H1 (cell line): Measurements from ENCODE around the gene SUSD1. TPM values are rescaled to one million over a fixed set of nuclear protein-coding genes. Genes with fewer than 3 reads are reported as not detected.

Source experiments
- CTCF ChIA-PET: fragments of 300-600 bp; sonication (Branson Sonifier 250); formaldehyde crosslinking; loops from one replicate; lab custom pipeline; 2021; ENCODE audit not compliant: partially characterized antibody; lab: Charles Lee
- POLR2A ChIA-PET: fragments of 300-600 bp; sonication (Branson Sonifier 250); formaldehyde crosslinking; loops from one replicate; lab custom pipeline; 2021; ENCODE audit warnings: inconsistent platforms; ENCODE audit not compliant: partially characterized antibody; lab: Charles Lee
- DNase-seq, 2 experiments: peaks; one replicate each; pipeline versions ENCODE4 v3.0.0 to v3.0.0-alpha.2; 2010 to 2022; ENCODE audit warnings: low spot score in 2 of 2, low read depth in 1 of 2, mixed read lengths in 1 of 2
- FAIRE-seq: peaks from 2 replicates; lab custom pipeline; 2011; peaks lifted over from hg19 to GRCh38; lab: Jason Lieb, UNC
- H2AFZ ChIP-seq: 2 replicates; pipeline ENCODE4 v1.8.1; 2012; ENCODE audit warnings: low read length, inconsistent platforms
- H2AK5ac ChIP-seq: 2 replicates; pipeline ENCODE4 v1.6.1; 2013; ENCODE audit warnings: low read depth, low read length
- H2BK120ac ChIP-seq: replicated peaks from 2 replicates; pipeline ENCODE3; 2013; ENCODE audit warnings: low read depth, low read length, inconsistent platforms
- H2BK12ac ChIP-seq: 2 replicates; pipeline ENCODE4 v1.6.1; 2013; ENCODE audit warnings: low read depth, low read length
- H2BK15ac ChIP-seq: 2 replicates; pipeline ENCODE4 v1.6.1; 2013; ENCODE audit warnings: low read length
- H2BK20ac ChIP-seq: 2 replicates; pipeline ENCODE4 v1.6.1; 2013; ENCODE audit warnings: low read length
- H2BK5ac ChIP-seq: 2 replicates; pipeline ENCODE4 v1.6.1; 2013; ENCODE audit warnings: low read depth, low read length
- H3K14ac ChIP-seq: 2 replicates; pipeline ENCODE4 v1.6.1; 2013; ENCODE audit warnings: inconsistent platforms; ENCODE audit not compliant: insufficient read length
- H3K18ac ChIP-seq: 2 replicates; pipeline ENCODE4 v1.6.1; 2013; ENCODE audit warnings: low read length; ENCODE audit errors: extremely low read depth
- H3K23ac ChIP-seq: 2 replicates; pipeline ENCODE4 v1.6.1; 2013; ENCODE audit warnings: inconsistent platforms; ENCODE audit not compliant: insufficient read length
- H3K23me2 ChIP-seq: 2 replicates; pipeline ENCODE4 v1.6.1; 2013; ENCODE audit warnings: low read depth, low read length
- H3K27ac ChIP-seq: 2 replicates; pipeline ENCODE4 v1.6.1; 2011; ENCODE audit warnings: low read depth, low read length, inconsistent platforms
- H3K27me3 ChIP-seq, 4 experiments: replicated peaks in 1 of 4; 1 replicate in 1 of 4; 2 replicates in 3 of 4; pipeline versions ENCODE4 v1.6.1 to v1.8.1; 2011 to 2013; ENCODE audit warnings: low read length in 3 of 4, mild to moderate bottlenecking in 3 of 4, inconsistent platforms in 2 of 4, mixed read lengths in 2 of 4, moderate library complexity in 1 of 4; ENCODE audit not compliant: control insufficient read depth in 3 of 4, insufficient read depth in 3 of 4; ENCODE audit errors: extremely low read depth in 1 of 4
- H3K36me3 ChIP-seq, 4 experiments: 2 replicates each; pipeline versions ENCODE4 v1.6.1 to v1.8.1; 2011 to 2013; ENCODE audit warnings: mild to moderate bottlenecking in 4 of 4, low read length in 3 of 4, moderate library complexity in 2 of 4, control low read depth in 1 of 4, inconsistent platforms in 1 of 4; ENCODE audit not compliant: insufficient read depth in 4 of 4, control insufficient read depth in 2 of 4
- H3K4ac ChIP-seq: replicated peaks from 2 replicates; pipeline ENCODE3; 2013; ENCODE audit warnings: low read length, low read depth, mixed read lengths, inconsistent platforms; ENCODE audit not compliant: insufficient read length
- H3K4me1 ChIP-seq, 4 experiments: replicated peaks in 1 of 4; 1 replicate in 1 of 4; 2 replicates in 3 of 4; pipeline versions ENCODE4 v1.6.1 to v1.8.1; 2011 to 2013; ENCODE audit warnings: low read length in 3 of 4, inconsistent platforms in 2 of 4, mixed read lengths in 1 of 4; ENCODE audit not compliant: insufficient read depth in 4 of 4, control insufficient read depth in 3 of 4
- H3K4me2 ChIP-seq, 2 experiments: 2 replicates each; pipeline versions ENCODE4 v1.6.1 to v1.8.1; 2011 to 2013; ENCODE audit warnings: low read depth in 2 of 2, low read length in 2 of 2, control low read depth in 1 of 2, inconsistent platforms in 1 of 2, mild to moderate bottlenecking in 1 of 2; ENCODE audit not compliant: insufficient read depth in 1 of 2
- H3K4me3 ChIP-seq, 4 experiments: fragments of 200-600, 300-600 bp in 1 of 4; sonication (generic), shearing (Covaris generic), sonication (Bioruptor Twin) in 1 of 4; 2 replicates each; pipeline versions ENCODE4 v1.5.1 to v1.8.1; 2011 to 2016; ENCODE audit warnings: low read length in 4 of 4, low read depth in 3 of 4, control low read depth in 2 of 4, inconsistent platforms in 2 of 4, mild to moderate bottlenecking in 2 of 4, mixed read lengths in 1 of 4, moderate library complexity in 1 of 4; ENCODE audit not compliant: insufficient read depth in 2 of 4; ENCODE audit errors: extremely low read depth in 1 of 4
- H3K56ac ChIP-seq: replicated peaks from 2 replicates; pipeline ENCODE3; 2013; ENCODE audit warnings: low read depth, mild to moderate bottlenecking, mixed read lengths, low read length, inconsistent platforms; ENCODE audit not compliant: insufficient read length
- H3K79me1 ChIP-seq: 2 replicates; pipeline ENCODE4 v1.6.1; 2013; ENCODE audit warnings: low read depth, low read length, control low read depth
- H3K79me2 ChIP-seq, 2 experiments: 2 replicates each; pipeline versions ENCODE4 v1.6.1 to v1.8.1; 2012 to 2013; ENCODE audit warnings: low read length in 2 of 2, mild to moderate bottlenecking in 2 of 2, inconsistent platforms in 1 of 2; ENCODE audit not compliant: insufficient read depth in 2 of 2, control insufficient read depth in 1 of 2
- H3K9ac ChIP-seq, 4 experiments: replicated peaks in 1 of 4; 1 replicate in 1 of 4; 2 replicates in 3 of 4; pipeline versions ENCODE4 v1.6.1 to v1.8.1; 2011 to 2013; ENCODE audit warnings: low read depth in 3 of 4, low read length in 3 of 4, control low read depth in 2 of 4, mild to moderate bottlenecking in 2 of 4, moderate library complexity in 2 of 4, inconsistent platforms in 1 of 4; ENCODE audit errors: extremely low read depth in 1 of 4
- H3K9me3 ChIP-seq, 2 experiments: 2 replicates each; pipeline versions ENCODE4 v1.6.1 to v1.8.1; 2012 to 2013; ENCODE audit warnings: mild to moderate bottlenecking in 2 of 2, moderate library complexity in 2 of 2, control low read depth in 1 of 2, inconsistent platforms in 1 of 2, low read depth in 1 of 2, low read length in 1 of 2, mixed read lengths in 1 of 2; ENCODE audit not compliant: insufficient read depth in 2 of 2
- H4K20me1 ChIP-seq, 2 experiments: replicated peaks in 1 of 2; 2 replicates each; pipeline versions ENCODE3 to v1.8.1; 2011 to 2013; ENCODE audit warnings: inconsistent platforms in 2 of 2, low read length in 2 of 2, mild to moderate bottlenecking in 1 of 2; ENCODE audit not compliant: insufficient read depth in 2 of 2, control insufficient read depth in 1 of 2
- H4K5ac ChIP-seq: 2 replicates; pipeline ENCODE4 v1.6.1; 2013; ENCODE audit warnings: low read length, low read depth, mixed read lengths, inconsistent platforms; ENCODE audit not compliant: insufficient read length
- H4K8ac ChIP-seq: 2 replicates; pipeline ENCODE4 v1.8.0; 2013; ENCODE audit warnings: mild to moderate bottlenecking, moderate library complexity, low read length, inconsistent platforms; ENCODE audit not compliant: insufficient read depth; ENCODE audit errors: extremely low read depth
- H4K91ac ChIP-seq: replicated peaks from 2 replicates; pipeline ENCODE3; 2013; ENCODE audit warnings: low read length, mixed read lengths, inconsistent platforms; ENCODE audit not compliant: insufficient read length
- BACH1 ChIP-seq: IDR thresholded peaks from 2 replicates; pipeline ENCODE4 v1.6.1; 2012; ENCODE audit warnings: low read length, improper control_type of control experiment
- CREB1 ChIP-seq: IDR thresholded peaks from 2 replicates; pipeline ENCODE4 v1.6.1; 2012; ENCODE audit warnings: inconsistent platforms
- EGR1 ChIP-seq: IDR thresholded peaks from 2 replicates; pipeline ENCODE4 v1.6.1; 2011; ENCODE audit warnings: low read depth, low read length, borderline replicate concordance
- EP300 ChIP-seq, 2 experiments: IDR thresholded peaks; 1 replicate in 1 of 2; 2 replicates in 1 of 2; pipeline ENCODE4 v1.6.1; 2011 to 2012; ENCODE audit warnings: low read depth in 2 of 2, low read length in 2 of 2, mild to moderate bottlenecking in 2 of 2, borderline replicate concordance in 1 of 2, inconsistent platforms in 1 of 2, moderate library complexity in 1 of 2
- EZH2 ChIP-seq: fragments of 200-600 bp; sonication (generic); IDR thresholded peaks from 2 replicates; pipeline ENCODE4 v1.7.1; 2012; ENCODE audit warnings: low read depth, mild to moderate bottlenecking, moderate library complexity, low read length, inconsistent platforms; ENCODE audit not compliant: severe bottlenecking
- POLR2A ChIP-seq, 2 experiments: IDR thresholded peaks; 1 replicate in 1 of 2; 2 replicates in 1 of 2; pipeline ENCODE4 v1.6.1; 2011; ENCODE audit warnings: low read depth in 2 of 2, low read length in 2 of 2, mild to moderate bottlenecking in 2 of 2; ENCODE audit errors: control extremely low read depth in 1 of 2
- RBBP5 ChIP-seq: IDR thresholded peaks from 2 replicates; pipeline ENCODE4 v1.7.1; 2012; ENCODE audit warnings: low read depth, mild to moderate bottlenecking, inconsistent platforms, low read length, moderate library complexity, borderline replicate concordance
- TBP ChIP-seq: IDR thresholded peaks from 2 replicates; pipeline ENCODE4 v1.6.1; 2011; ENCODE audit warnings: low read depth, low read length, improper control_type of control experiment
- WGBS, 2 experiments: shearing (Covaris generic) in 1 of 2; methylation state at CpG; one replicate each; pipeline versions ENCODE4 v1.1.6 to v1.1.7; 2013 to 2015; ENCODE audit warnings: low lambda C conversion rate in 2 of 2, mixed read lengths in 2 of 2, inconsistent platforms in 1 of 2, low coverage in 1 of 2, missing lambda C conversion rate in 1 of 2; ENCODE audit not compliant: insufficient replicate concordance in 2 of 2, insufficient coverage in 1 of 2, insufficient read length in 1 of 2; ENCODE audit errors: extremely low coverage in 1 of 2, missing lambda C conversion rate in 1 of 2; 5-methylcytosine and 5-hydroxymethylcytosine counted together
- polyA plus RNA-seq, 7 experiments: library from polyadenylated mRNA; depleted of rRNA in 3 of 7; stranded (reverse) in 5 of 7; unstranded in 2 of 7; fragments of >200 nt in 5 of 7; fragments of 200-250 nt in 2 of 7; gene quantifications; 1 replicate in 5 of 7; 2 replicates in 1 of 7; 4 replicates in 1 of 7; pipeline versions ENCODE4 v1.2.1 to v1.2.3, GENCODE V29; 2011 to 2013; ENCODE audit warnings: missing spikeins in 2 of 7, mixed read lengths in 2 of 7
- total RNA-seq: library from RNA; stranded (reverse); fragmentation: NEBNext Ultra II Directional; extraction: Animal tissue kit (Norgen Biotek cat#: 25700); gene quantifications from 2 replicates; pipeline ENCODE4 v1.2.1, GENCODE V29; 2021
- TF ChIP-seq, protein P1 (sequence below): IDR thresholded peaks from 2 replicates; pipeline ENCODE4 v1.6.1; 2012; ENCODE audit warnings: low read length, inconsistent platforms

The SUSD1 gene
- total and polyA plus RNA-seq, 2 of the 8 experiments (the other 6 are each of a cell fraction or from before 2014, with no cell fraction given): 2.8 to 7.2 TPM

DNA sequence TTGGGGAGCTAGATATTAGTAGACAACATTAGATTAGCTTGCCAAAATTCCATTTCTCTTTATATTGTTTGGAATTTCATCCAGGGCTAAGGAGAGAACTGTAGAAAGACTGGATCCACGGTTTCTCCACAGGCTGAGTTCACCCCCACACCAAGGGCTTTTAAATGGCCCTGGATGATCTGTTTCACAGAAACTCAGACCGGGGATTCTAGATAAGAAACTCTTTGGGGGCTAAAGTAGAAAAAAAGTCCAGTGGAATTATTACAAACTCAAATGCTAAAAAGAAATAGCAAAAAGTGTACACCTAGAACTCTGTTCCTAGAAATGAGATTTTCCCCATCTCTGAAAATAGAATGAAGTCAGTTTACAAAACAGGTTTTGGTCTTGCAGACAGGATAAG, 80.9 kb downstream of the SUSD1 start:
- peaks cover 3 to 18% (median 6%) of the 10 kb centered on the region in 4 experiments; a peak in 6 of 7 replicates for H3K4me1 ChIP-seq
- no peak overlapping the region for H4K8ac ChIP-seq
- peaks cover 0 to 3% (median 0%) of the 10 kb centered on the region in 4 experiments; a peak in 1 of 8 replicates for H3K36me3 ChIP-seq
- no peak overlapping the region for H3K23ac ChIP-seq
- no peak overlapping the region for H2BK120ac ChIP-seq
- no peak for TF ChIP-seq CREB1
- no peak for TF ChIP-seq EP300 (IDR thresholded peaks at IDR 0.05; ENCODE audit: borderline replicate concordance in 1 of 2, low read depth in 2 of 2, low read length in 2 of 2)
- TF ChIP-seq EZH2: no peak
- TF ChIP-seq, protein P1, sequence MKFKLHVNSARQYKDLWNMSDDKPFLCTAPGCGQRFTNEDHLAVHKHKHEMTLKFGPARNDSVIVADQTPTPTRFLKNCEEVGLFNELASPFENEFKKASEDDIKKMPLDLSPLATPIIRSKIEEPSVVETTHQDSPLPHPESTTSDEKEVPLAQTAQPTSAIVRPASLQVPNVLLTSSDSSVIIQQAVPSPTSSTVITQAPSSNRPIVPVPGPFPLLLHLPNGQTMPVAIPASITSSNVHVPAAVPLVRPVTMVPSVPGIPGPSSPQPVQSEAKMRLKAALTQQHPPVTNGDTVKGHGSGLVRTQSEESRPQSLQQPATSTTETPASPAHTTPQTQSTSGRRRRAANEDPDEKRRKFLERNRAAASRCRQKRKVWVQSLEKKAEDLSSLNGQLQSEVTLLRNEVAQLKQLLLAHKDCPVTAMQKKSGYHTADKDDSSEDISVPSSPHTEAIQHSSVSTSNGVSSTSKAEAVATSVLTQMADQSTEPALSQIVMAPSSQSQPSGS: no peak
- TF ChIP-seq POLR2A (IDR thresholded peaks at IDR 0.05; ENCODE audit: control extremely low read depth in 1 of 2, low read depth in 2 of 2, low read length in 2 of 2): no peak
- no peak for TF ChIP-seq BACH1
- TF ChIP-seq EGR1: no peak
- no peak for TF ChIP-seq RBBP5
- TF ChIP-seq TBP: no peak
- ChIA-PET POLR2A (interaction anchor here (0.7 kb wide), 1 partner anchor 19 kb away, joined by 3 read pairs; no protein-coding TSS in a partner anchor), CTCF (interaction anchor here (0.7 to 2.6 kb wide), 10 partner anchors 8 to 273 kb away, joined by 3 to 9 read pairs (median 3); no protein-coding TSS in a partner anchor)
- no peaks in the 10 kb centered on the region for H3K9me3 ChIP-seq
- no peak overlapping the region for H2BK15ac ChIP-seq
- no peak overlapping the region for H3K9ac ChIP-seq
- no peak overlapping the region for H3K4ac ChIP-seq
- H2AFZ ChIP-seq: no peak overlapping the region
- no peak overlapping the region for H3K4me3 ChIP-seq
- H2BK12ac ChIP-seq: no peak overlapping the region
- H3K4me2 ChIP-seq: no peak overlapping the region
- DNase-seq: no peak
- no peak overlapping the region for H3K27ac ChIP-seq
- no peak overlapping the region for H4K91ac ChIP-seq
- H3K79me1 ChIP-seq: no peaks in the 10 kb centered on the region
- no peak overlapping the region for H3K14ac ChIP-seq
- no peak overlapping the region for H2BK20ac ChIP-seq
- FAIRE-seq: no peak
- H3K79me2 ChIP-seq: no peaks in the 10 kb centered on the region
- H3K56ac ChIP-seq: no peak overlapping the region
- H3K27me3 ChIP-seq: no peaks in the 10 kb centered on the region
- whole genome bisulfite sequencing, 2 experiments: 63% methylated on average over 2 of the region's 2 CpGs; no CpG with 5 or more reads in 1 of the 2 experiments
- H2AK5ac ChIP-seq: no peak overlapping the region
- H3K23me2 ChIP-seq: no peaks in the 10 kb centered on the region
- H4K5ac ChIP-seq: no peak overlapping the region
- no peak overlapping the region for H3K18ac ChIP-seq
- no peaks in the 10 kb centered on the region for H4K20me1 ChIP-seq
- no peak overlapping the region for H2BK5ac ChIP-seq
